HUES6 (cell line): Measurements from ENCODE around the gene FAM200C.

Source experiments
- H3K27ac ChIP-seq: 2 replicates; pipeline ENCODE4 v1.7.0; 2013; ENCODE audit warnings: low read depth, mild to moderate bottlenecking, low read length, inconsistent platforms
- H3K27me3 ChIP-seq: 2 replicates; pipeline ENCODE4 v1.6.1; 2013; ENCODE audit warnings: low read length; ENCODE audit not compliant: control insufficient read depth, insufficient read depth
- H3K36me3 ChIP-seq: 2 replicates; pipeline ENCODE4 v1.6.1; 2013; ENCODE audit warnings: low read length; ENCODE audit not compliant: control insufficient read depth, insufficient read depth
- H3K4me1 ChIP-seq: 2 replicates; pipeline ENCODE4 v1.6.1; 2013; ENCODE audit warnings: low read length; ENCODE audit not compliant: control insufficient read depth, insufficient read depth
- H3K4me3 ChIP-seq: 2 replicates; pipeline ENCODE4 v1.5.1; 2013; ENCODE audit warnings: low read depth, low read length
- H3K9ac ChIP-seq: one replicate; pipeline ENCODE4 v1.6.1; 2013; ENCODE audit warnings: mild to moderate bottlenecking, low read length
- H3K9me3 ChIP-seq: 2 replicates; pipeline ENCODE4 v1.6.1; 2013; ENCODE audit warnings: low read depth, low read length; ENCODE audit not compliant: control insufficient read depth, insufficient read depth

FAM200C gene

GRCh38 chr5:160419458-160420330 is 19.8 kb upstream of the FAM200C start:
- no peaks in the 10 kb centered on the region for H3K27me3 ChIP-seq
- H3K27ac ChIP-seq = peak overlapping the region; percentile 75; the same call in 1 of the 2 replicates
- H3K9ac ChIP-seq = peak overlapping the region; percentile 78
- peak overlapping the region; percentile 88 for H3K4me3 ChIP-seq
- H3K4me1 ChIP-seq = peaks cover 22% of the 10 kb centered on the region
- no peaks in the 10 kb centered on the region for H3K9me3 ChIP-seq
- H3K36me3 ChIP-seq = peaks cover 24% of the 10 kb centered on the region

- Histone ChIP-seq H3K9ac (peak within 1 kb of the TSS; percentile 78), H3K36me3 (peaks cover 22% of the 10 kb centered on the region), H3K4me3 (peak within 1 kb of the TSS; percentile 88), H3K27me3 (no peaks in the 10 kb centered on the region), H3K27ac (peak within 1 kb of the TSS; percentile 75; the same call in 1 of the 2 replicates), H3K4me1 (peaks cover 22% of the 10 kb centered on the region), H3K9me3 (no peaks in the 10 kb centered on the region)
Observed at GRCh38 chr5:160418561-160419457, 19.0 kb upstream of the FAM200C start, which contains the start of gene SLU7. Gene SLU7, minus strand, starts transcription at chr5:160419081. Its CDS starts 3,787 bp downstream, at chr5:160415294.

- H3K27ac ChIP-seq = no peak overlapping the region; the same call in 1 of the 2 replicates
- peaks cover 5% of the 10 kb centered on the region for H3K4me1 ChIP-seq
- peak overlapping the region; percentile 80 for H3K4me3 ChIP-seq
- no peaks in the 10 kb centered on the region for H3K27me3 ChIP-seq
- peaks cover 21% of the 10 kb centered on the region for H3K36me3 ChIP-seq
- no peaks in the 10 kb centered on the region for H3K9me3 ChIP-seq
- H3K9ac ChIP-seq = peak overlapping the region; percentile 96
Observed at GRCh38 chr5:160398806-160399205, 1.0 kb downstream of the FAM200C start.

GRCh38 chr5:160397492-160397891 is 2.4 kb downstream of the FAM200C start:
- no peak overlapping the region for H3K27ac ChIP-seq
- H3K36me3 ChIP-seq = peaks cover 12% of the 10 kb centered on the region; the same call in 1 of the 2 replicates
- H3K4me1 ChIP-seq = peaks cover 5% of the 10 kb centered on the region
- H3K9ac ChIP-seq = no peak overlapping the region
- no peaks in the 10 kb centered on the region for H3K9me3 ChIP-seq
- H3K27me3 ChIP-seq = no peaks in the 10 kb centered on the region
- no peak overlapping the region for H3K4me3 ChIP-seq

GRCh38 chr5:160395111-160395510 is 4.7 kb downstream of the FAM200C start:
- H3K9ac ChIP-seq = no peak overlapping the region

GRCh38 chr5:160390787-160391696 is 8.8 kb downstream of the FAM200C start:
- H3K9ac ChIP-seq = no peak overlapping the region
- H3K27ac ChIP-seq = no peak overlapping the region
- H3K4me1 ChIP-seq = no peaks in the 10 kb centered on the region
- peaks cover 10% of the 10 kb centered on the region; the same call in 1 of the 2 replicates for H3K9me3 ChIP-seq
- no peak overlapping the region for H3K4me3 ChIP-seq
- no peaks in the 10 kb centered on the region for H3K27me3 ChIP-seq
- no peaks in the 10 kb centered on the region for H3K36me3 ChIP-seq

More at GRCh38 chr5:160395111-160395510, 4.7 kb downstream of the FAM200C start:
- peaks cover 5% of the 10 kb centered on the region for H3K4me1 ChIP-seq
- no peaks in the 10 kb centered on the region for H3K36me3 ChIP-seq
- no peak overlapping the region for H3K27ac ChIP-seq
- H3K4me3 ChIP-seq = no peak overlapping the region
- no peaks in the 10 kb centered on the region for H3K9me3 ChIP-seq
- no peaks in the 10 kb centered on the region for H3K27me3 ChIP-seq

- no peak overlapping the region for H3K27ac ChIP-seq
- no peak overlapping the region for H3K9ac ChIP-seq
- no peak overlapping the region for H3K4me3 ChIP-seq
- no peaks in the 10 kb centered on the region for H3K36me3 ChIP-seq
- no peaks in the 10 kb centered on the region for H3K4me1 ChIP-seq
- H3K9me3 ChIP-seq = peaks cover 10% of the 10 kb centered on the region; the same call in 1 of the 2 replicates
- H3K27me3 ChIP-seq = no peaks in the 10 kb centered on the region
Observed at GRCh38 chr5:160387445-160387844, 12.4 kb downstream of the FAM200C start.

- Histone ChIP-seq H3K9ac (no peak overlapping the region), H3K4me3 (no peak overlapping the region), H3K4me1 (no peaks in the 10 kb centered on the region), H3K27ac (no peak overlapping the region), H3K9me3 (peaks cover 10% of the 10 kb centered on the region; the same call in 1 of the 2 replicates), H3K27me3 (no peaks in the 10 kb centered on the region), H3K36me3 (no peaks in the 10 kb centered on the region)
Observed at GRCh38 chr5:160385496-160385895, 14.4 kb downstream of the FAM200C start.

- H3K27me3 ChIP-seq = no peaks in the 10 kb centered on the region
- H3K4me1 ChIP-seq = no peaks in the 10 kb centered on the region
- H3K36me3 ChIP-seq = no peaks in the 10 kb centered on the region
- no peak overlapping the region for H3K9ac ChIP-seq
- no peak overlapping the region for H3K4me3 ChIP-seq
- no peak overlapping the region for H3K27ac ChIP-seq
- peaks cover 10% of the 10 kb centered on the region; the same call in 1 of the 2 replicates for H3K9me3 ChIP-seq
Observed at GRCh38 chr5:160384681-160385080, 15.2 kb downstream of the FAM200C start.

GRCh38 chr5:160382346-160382745 is 17.5 kb downstream of the FAM200C start:
- Histone ChIP-seq H3K4me3 (no peak overlapping the region), H3K4me1 (no peaks in the 10 kb centered on the region), H3K9ac (no peak overlapping the region), H3K9me3 (peaks cover 6% of the 10 kb centered on the region; the same call in 1 of the 2 replicates), H3K27ac (no peak overlapping the region), H3K27me3 (no peaks in the 10 kb centered on the region), H3K36me3 (no peaks in the 10 kb centered on the region)
